GM12878 (cell line): ENCODE measurements around the gene SLC35C1. TPM values are rescaled to one million over a fixed set of nuclear protein-coding genes. Genes with fewer than 3 reads are reported as not detected.

Experiments used
- ATAC-seq: fragments of 200-7000 bp; cut with Tn5 transposase; 3 replicates; pipeline ENCODE4 v1.9.1; 2020; ENCODE audit warnings: mild to moderate bottlenecking, moderate library complexity
- BruUV-seq: library from RNA; stranded (reverse); fragments of 400-500 nt; replicated peaks from 2 replicates; lab custom pipeline; 2021; lab: Mats Ljungman, UMichigan
- CTCF ChIA-PET: fragments of 300-600 bp; sonication (Branson Sonifier 250); formaldehyde crosslinking; extraction: SDS; loops from one replicate; lab custom pipeline; 2021; ENCODE audit warnings: inconsistent platforms; lab: Yijun Ruan, JAX
- POLR2A ChIA-PET: fragments of 350-600 bp; formaldehyde crosslinking; extraction: SDS; loops from one replicate; lab custom pipeline; 2021; ENCODE audit warnings: inconsistent platforms; lab: Charles Lee
- RAD21 ChIA-PET: fragments of 300-600 bp; sonication (Branson Sonifier 250); formaldehyde crosslinking; loops from one replicate; lab custom pipeline; 2023; ENCODE audit warnings: antibody characterized with exemption; ENCODE audit not compliant: unreplicated experiment; lab: Charles Lee
- SMC1A ChIA-PET: fragments of 300-600 bp; sonication (Branson Sonifier 250); formaldehyde crosslinking; loops from one replicate; lab custom pipeline; 2023; ENCODE audit not compliant: unreplicated experiment, uncharacterized antibody; lab: Charles Lee
- DNase-seq: peaks from one replicate; pipeline ENCODE4 v3.0.0-alpha.2; 2011; ENCODE audit warnings: low read depth, low spot score
- FAIRE-seq: peaks from 3 replicates; lab custom pipeline; 2011; peaks lifted over from hg19 to GRCh38; lab: Jason Lieb, UNC
- H2AFZ ChIP-seq: 2 replicates; pipeline ENCODE4 v1.6.0; 2011; ENCODE audit warnings: low read depth, low read length, control low read depth; ENCODE audit not compliant: control insufficient read depth
- H3K27ac ChIP-seq: 2 replicates; pipeline ENCODE4 v1.5.1; 2011; ENCODE audit warnings: control low read depth; ENCODE audit not compliant: control insufficient read depth, insufficient read depth
- H3K27me3 ChIP-seq, 2 experiments: replicated peaks in 1 of 2; 2 replicates each; pipeline versions ENCODE4 v1.6.0 to v1.6.1; 2011; ENCODE audit warnings: low read length in 1 of 2; ENCODE audit not compliant: control insufficient read depth in 2 of 2, insufficient read depth in 2 of 2
- H3K36me3 ChIP-seq, 2 experiments: 2 replicates each; pipeline ENCODE4 v1.5.1; 2011; ENCODE audit warnings: low read length in 1 of 2; ENCODE audit not compliant: control insufficient read depth in 2 of 2, insufficient read depth in 2 of 2
- H3K4me1 ChIP-seq: 2 replicates; pipeline ENCODE4 v1.6.1; 2011; ENCODE audit warnings: mild to moderate bottlenecking, low read length, moderate library complexity, mixed read lengths; ENCODE audit not compliant: control insufficient read depth, insufficient read depth
- H3K4me2 ChIP-seq: 2 replicates; pipeline ENCODE4 v1.6.0; 2011; ENCODE audit warnings: control low read depth; ENCODE audit not compliant: control insufficient read depth, insufficient read depth
- H3K4me3 ChIP-seq: fragments of 200-600 bp; sonication (generic); 2 replicates; pipeline ENCODE4 v1.5.1; 2016
- H3K79me2 ChIP-seq: 2 replicates; pipeline ENCODE4 v1.6.0; 2011; ENCODE audit warnings: low read length; ENCODE audit not compliant: control insufficient read depth, insufficient read depth
- H3K9ac ChIP-seq: 2 replicates; pipeline ENCODE4 v1.8.0; 2011; ENCODE audit warnings: low read length, control low read depth, mixed read lengths; ENCODE audit not compliant: control insufficient read depth, insufficient read depth
- H3K9me3 ChIP-seq: replicated peaks from 3 replicates; pipeline ENCODE4 v1.5.1; 2011; ENCODE audit warnings: mild to moderate bottlenecking, low read length; ENCODE audit not compliant: control insufficient read depth, insufficient read depth
- H4K20me1 ChIP-seq: 2 replicates; pipeline ENCODE4 v1.6.0; 2011; ENCODE audit not compliant: control insufficient read depth, insufficient read depth
- BCLAF1 ChIP-seq: fragments of 450-650 bp; IDR thresholded peaks from 2 replicates; pipeline ENCODE4 v1.6.1; 2017; ENCODE audit warnings: antibody characterized with exemption, mild to moderate bottlenecking, moderate library complexity
- E4F1 ChIP-seq: fragments of 450-650 bp; IDR thresholded peaks from 2 replicates; pipeline ENCODE4 v1.6.1; 2018; ENCODE audit warnings: borderline replicate concordance, mild to moderate bottlenecking; ENCODE audit not compliant: partially characterized antibody
- EP300 ChIP-seq, 2 experiments: fragments of 150-350 bp in 1 of 2; IDR thresholded peaks; 2 replicates each; pipeline ENCODE4 v1.6.1; 2011 to 2012; ENCODE audit warnings: low read depth in 2 of 2, low read length in 2 of 2, borderline replicate concordance in 1 of 2, improper control_type of control experiment in 1 of 2, inconsistent platforms in 1 of 2; ENCODE audit not compliant: control insufficient read depth in 1 of 2
- PAX8 ChIP-seq: fragments of 450-650 bp; IDR thresholded peaks from 2 replicates; pipeline ENCODE4 v1.6.1; 2017; ENCODE audit warnings: mild to moderate bottlenecking, moderate library complexity
- RCOR1 ChIP-seq: conservative IDR thresholded peaks from 2 replicates; pipeline ENCODE4 v1.6.1; 2012; ENCODE audit warnings: low read depth, low read length, improper control_type of control experiment
- RUNX3 ChIP-seq: IDR thresholded peaks from 2 replicates; pipeline ENCODE4 v1.6.1; 2012; ENCODE audit warnings: low read length, inconsistent platforms
- SKIL ChIP-seq: fragments of 450-650 bp; IDR thresholded peaks from 2 replicates; pipeline ENCODE4 v1.6.1; 2017; ENCODE audit warnings: mild to moderate bottlenecking, low read depth, inconsistent platforms; ENCODE audit not compliant: poor library complexity, severe bottlenecking
- SMC3 ChIP-seq: IDR thresholded peaks from 2 replicates; pipeline ENCODE4 v1.6.1; 2011; ENCODE audit warnings: low read length, improper control_type of control experiment, borderline replicate concordance
- WGBS: methylation state at CpG from one replicate; pipeline ENCODE4 v1.1.6; 2016; ENCODE audit warnings: low lambda C conversion rate; ENCODE audit not compliant: insufficient replicate concordance, insufficient coverage; ENCODE audit errors: missing lambda C conversion rate; 5-methylcytosine and 5-hydroxymethylcytosine counted together
- in situ Hi-C: fragments of 300-500 bp; cut with MboI; formaldehyde crosslinking; loops from 9 replicates; pipeline ENCODE4 v1.14.3; 2018; ENCODE audit warnings: mixed read lengths
- intact Hi-C: fragments of 100-400 bp; cut with micrococcal nuclease; formaldehyde crosslinking; loops from one replicate; pipeline ENCODE4 v1.14.2; 2022; ENCODE audit not compliant: unreplicated experiment
- polyA plus RNA-seq, 11 experiments: library from polyadenylated mRNA; depleted of rRNA in 4 of 11; unstranded in 6 of 11; stranded (reverse) in 5 of 11; fragments of >200 nt; fragmentation: Nextera tagmentation in 4 of 11; fragmentation: Illumina TruSeq in 1 of 11; extraction: Ambion mirVana in 4 of 11; extraction: Trizol in 1 of 11; gene quantifications; 1 replicate in 1 of 11; 2 replicates in 10 of 11; pipeline versions ENCODE4 v1.2.1 to v1.2.3, GENCODE V29; 2011 to 2016; ENCODE audit warnings: inconsistent platforms in 2 of 11, missing spikeins in 2 of 11, low read depth in 1 of 11
- total RNA-seq, 4 experiments: library from RNA; depleted of rRNA in 3 of 4; stranded (reverse); fragments of >200 nt in 3 of 4; fragmentation: Illumina TruSeq in 1 of 4; extraction: Trizol in 1 of 4; gene quantifications; 2 replicates each; pipeline versions ENCODE4 v1.2.1 to v1.2.3, GENCODE V29; 2013 to 2021

The SLC35C1 gene
- total and polyA plus RNA-seq, 10 of the 15 experiments (the other 5 are each of a cell fraction or from before 2014, with no cell fraction given) = 0.55 to 9.7 (median 4.3) TPM

GRCh38 chr11:45859661-45860140 is 54.8 kb downstream of the SLC35C1 start (continued):
- no peak for TF ChIP-seq E4F1
- TF ChIP-seq, all 136 proteins: peak for 0

GRCh38 chr11:45860348-45860747 is 55.4 kb downstream of the SLC35C1 start:
- no peak overlapping the region for H3K4me3 ChIP-seq
- no peaks in the 10 kb centered on the region for H3K79me2 ChIP-seq
- H3K4me2 ChIP-seq = no peak overlapping the region
- in situ Hi-C loops = no loop called here
- H3K27ac ChIP-seq = no peak overlapping the region
- ATAC-seq (no peak), DNase-seq (no peak)
- H3K27me3 ChIP-seq = no peaks in the 10 kb centered on the region
- SMC1A ChIA-PET = interaction anchor here (1.0 to 1.5 kb wide), 4 partner anchors 10 to 44 kb away, joined by 3 to 5 read pairs (median 3); partner anchors contain the start of gene CRY2
- no peak overlapping the region for H3K9ac ChIP-seq
- CTCF ChIA-PET = interaction anchor here (1.8 kb wide), 1 partner anchor 12 kb away, joined by 7 read pairs; no protein-coding TSS in a partner anchor
- H3K4me1 ChIP-seq = no peaks in the 10 kb centered on the region
- H3K9me3 ChIP-seq = no peaks in the 10 kb centered on the region
- no peaks in the 10 kb centered on the region; the same call in 1 of the 2 replicates for H4K20me1 ChIP-seq
- TF ChIP-seq SMC3 (no peak), PAX8 (no peak), EP300 (IDR thresholded peaks at IDR 0.05; ENCODE audit: borderline replicate concordance in 1 of 2, control insufficient read depth in 1 of 2, low read depth in 2 of 2, low read length in 2 of 2) (no peak), RUNX3 (no peak), BCLAF1 (no peak), RCOR1 (no peak), SKIL (no peak)
- TF ChIP-seq, all 136 proteins: peak for 0
- 95% methylated on average over 5 of the region's 5 CpGs for WGBS
- FAIRE-seq = no peak
- ChIA-PET POLR2A (interaction anchor here (0.6 kb wide), 2 partner anchors 89 to 1327 kb away, joined by 3 to 4 read pairs; no protein-coding TSS in a partner anchor), RAD21 (no interaction called here)
- Histone ChIP-seq H2AFZ (no peak overlapping the region), H3K36me3 (peaks cover 8 to 22% of the 10 kb centered on the region in 2 experiments)
- intact Hi-C loops = no loop called here
- no TSS peak for BruUV-seq
